ENCODE measurements around the gene KRT81. TPM values are rescaled to one million over a fixed set of nuclear protein-coding genes. Genes with fewer than 3 reads are reported as not detected.

KRT81 gene
- total and polyA plus RNA-seq, 2 of the 4 experiments (the other 2 are of a cell fraction), result under 0.01 to 0.05 TPM

DNA sequence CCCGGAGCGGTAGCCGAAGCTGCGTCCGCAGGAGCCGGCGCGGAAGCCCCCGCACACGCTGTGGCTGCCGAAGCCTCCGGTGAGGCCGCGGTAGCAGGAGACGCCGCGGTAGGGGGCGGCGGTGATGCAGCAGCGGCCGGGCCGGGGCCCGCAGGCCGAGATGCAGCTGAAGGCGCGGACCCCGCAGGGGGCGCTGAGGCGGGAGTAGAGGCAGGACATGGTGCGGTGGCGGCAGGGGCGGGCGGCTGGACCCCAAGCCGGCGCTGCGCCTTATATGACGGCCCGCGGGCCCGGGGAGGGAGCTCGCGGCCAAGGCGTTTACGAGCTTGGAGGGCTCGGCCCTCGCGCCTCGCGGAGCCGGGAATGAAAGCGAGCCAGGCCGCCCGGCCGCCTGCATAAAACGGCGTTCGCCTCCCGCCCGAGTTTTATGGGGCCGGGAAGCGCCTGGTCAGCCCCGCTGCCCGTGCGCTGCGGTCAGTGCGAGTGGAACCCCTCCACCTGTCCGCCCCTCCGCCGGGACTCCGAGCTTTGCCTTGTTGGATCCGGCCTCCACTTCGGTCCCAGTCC is 32.9 kb downstream of the KRT81 start:
- in situ Hi-C loops (cut with MboI; ENCODE audit: low sequenced_read_pairs) (no loop called here), dilution Hi-C loops (cut with HindIII; ENCODE audit: low sequenced_read_pairs, unreplicated experiment) (no loop called here), intact Hi-C loops (cut with micrococcal nuclease) (no loop called here)
- no peak overlapping the region for H3K23ac ChIP-seq (ENCODE audit: low read depth, low read length)
- H3K27ac ChIP-seq (ENCODE audit: insufficient read depth, low read length), result no peak overlapping the region
- no peak overlapping the region for H3K18ac ChIP-seq (ENCODE audit: low read depth, low read length)
- H2BK15ac ChIP-seq (ENCODE audit: low read depth, low read length), result no peak overlapping the region
- ATAC-seq (ENCODE audit: low read depth) (peak; percentile 62), DNase-seq (no peak)
- H2AK9ac ChIP-seq (replicated peaks; ENCODE audit: low read depth, low read length, poor library complexity), result peak overlapping the region; percentile 23
- H2AFZ ChIP-seq (replicated peaks; ENCODE audit: low read length, poor library complexity), result peak overlapping the region; percentile 65
- H3K4me1 ChIP-seq (ENCODE audit: control insufficient read depth, insufficient read depth, low read length), result peaks cover 14% of the 10 kb centered on the region
- no peak overlapping the region for H3K56ac ChIP-seq (ENCODE audit: extremely low read depth, insufficient read depth, low read length)
- H3K14ac ChIP-seq (replicated peaks; ENCODE audit: low read depth, low read length), result no peak overlapping the region
- H3K36me3 ChIP-seq (ENCODE audit: control insufficient read depth, insufficient read depth, low read length), result no peaks in the 10 kb centered on the region
- POLR2A ChIA-PET (ENCODE audit: unreplicated experiment), result no interaction called here
- H3K79me1 ChIP-seq (ENCODE audit: low read depth in 1 of 2, low read length in 2 of 2), result no peaks in the 10 kb centered on the region
- H4K20me1 ChIP-seq (ENCODE audit: insufficient read depth, low read length), result no peaks in the 10 kb centered on the region
- H3K4ac ChIP-seq (ENCODE audit: low read depth, low read length), result no peak overlapping the region
- no peak overlapping the region for H2BK20ac ChIP-seq (ENCODE audit: low read depth, low read length)
- peaks cover 36% of the 10 kb centered on the region for H3K27me3 ChIP-seq (ENCODE audit: control insufficient read depth, insufficient read depth, low read length)
- H4K91ac ChIP-seq (ENCODE audit: insufficient read depth, low read depth, low read length), result no peak overlapping the region
- CTCF ChIA-PET, result interaction anchor here (2.5 kb wide), 1 partner anchor 21 kb away, joined by 5 read pairs; no protein-coding TSS in a partner anchor
- H4K8ac ChIP-seq (ENCODE audit: low read depth in 2 of 2, low read length in 2 of 2), result no peak overlapping the region
- no peak for TF ChIP-seq MAZ (IDR thresholded peaks at IDR 0.05; ENCODE audit: borderline replicate concordance, low read depth, low read length)
- TF ChIP-seq MXI1 (IDR thresholded peaks at IDR 0.05; ENCODE audit: borderline replicate concordance, low read depth, low read length), result no peak
- TF ChIP-seq, protein P1, sequence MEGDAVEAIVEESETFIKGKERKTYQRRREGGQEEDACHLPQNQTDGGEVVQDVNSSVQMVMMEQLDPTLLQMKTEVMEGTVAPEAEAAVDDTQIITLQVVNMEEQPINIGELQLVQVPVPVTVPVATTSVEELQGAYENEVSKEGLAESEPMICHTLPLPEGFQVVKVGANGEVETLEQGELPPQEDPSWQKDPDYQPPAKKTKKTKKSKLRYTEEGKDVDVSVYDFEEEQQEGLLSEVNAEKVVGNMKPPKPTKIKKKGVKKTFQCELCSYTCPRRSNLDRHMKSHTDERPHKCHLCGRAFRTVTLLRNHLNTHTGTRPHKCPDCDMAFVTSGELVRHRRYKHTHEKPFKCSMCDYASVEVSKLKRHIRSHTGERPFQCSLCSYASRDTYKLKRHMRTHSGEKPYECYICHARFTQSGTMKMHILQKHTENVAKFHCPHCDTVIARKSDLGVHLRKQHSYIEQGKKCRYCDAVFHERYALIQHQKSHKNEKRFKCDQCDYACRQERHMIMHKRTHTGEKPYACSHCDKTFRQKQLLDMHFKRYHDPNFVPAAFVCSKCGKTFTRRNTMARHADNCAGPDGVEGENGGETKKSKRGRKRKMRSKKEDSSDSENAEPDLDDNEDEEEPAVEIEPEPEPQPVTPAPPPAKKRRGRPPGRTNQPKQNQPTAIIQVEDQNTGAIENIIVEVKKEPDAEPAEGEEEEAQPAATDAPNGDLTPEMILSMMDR (conservative IDR thresholded peaks at IDR 0.05; ENCODE audit: low read depth, low read length), result 0 out of 2 replicates have a peak, but pooled peaks have one; percentile 13
- no peak for TF ChIP-seq FOS (IDR thresholded peaks at IDR 0.05; ENCODE audit: low read depth, low read length)
- TF ChIP-seq, protein P2, sequence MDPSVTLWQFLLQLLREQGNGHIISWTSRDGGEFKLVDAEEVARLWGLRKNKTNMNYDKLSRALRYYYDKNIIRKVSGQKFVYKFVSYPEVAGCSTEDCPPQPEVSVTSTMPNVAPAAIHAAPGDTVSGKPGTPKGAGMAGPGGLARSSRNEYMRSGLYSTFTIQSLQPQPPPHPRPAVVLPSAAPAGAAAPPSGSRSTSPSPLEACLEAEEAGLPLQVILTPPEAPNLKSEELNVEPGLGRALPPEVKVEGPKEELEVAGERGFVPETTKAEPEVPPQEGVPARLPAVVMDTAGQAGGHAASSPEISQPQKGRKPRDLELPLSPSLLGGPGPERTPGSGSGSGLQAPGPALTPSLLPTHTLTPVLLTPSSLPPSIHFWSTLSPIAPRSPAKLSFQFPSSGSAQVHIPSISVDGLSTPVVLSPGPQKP (IDR thresholded peaks at IDR 0.05; ENCODE audit: borderline replicate concordance, low read depth, low read length), result no peak
- WGBS, 2 experiments (ENCODE audit: extremely low coverage in 2 of 2, insufficient read length in 1 of 2), result 12% methylated on average over 45 of the region's 72 CpGs; no CpG with 5 or more reads in 1 of the 2 experiments
- no peak overlapping the region for H2AK5ac ChIP-seq (ENCODE audit: low read depth, low read length)
- H2BK5ac ChIP-seq (ENCODE audit: low read depth, low read length, poor library complexity, severe bottlenecking), result no peak overlapping the region
- no peak overlapping the region for H4K5ac ChIP-seq (ENCODE audit: low read depth, low read length)
- peaks cover 10% of the 10 kb centered on the region for H3K9me1 ChIP-seq (ENCODE audit: insufficient read depth, low read length)
- no peak overlapping the region for H3K4me3 ChIP-seq (ENCODE audit: insufficient read depth, low read depth, low read length)
- H3K4me2 ChIP-seq (ENCODE audit: low read depth, low read length), result no peak overlapping the region; the same call in 1 of the 2 replicates
- no peak overlapping the region for H3K9ac ChIP-seq (ENCODE audit: low read depth, low read length)
- no peak overlapping the region for H2BK120ac ChIP-seq (ENCODE audit: low read depth, low read length)
- 0 out of 2 replicates have a peak, but pooled peaks cover 2% of the 10 kb centered on the region for H3K9me3 ChIP-seq (ENCODE audit: control insufficient read depth, insufficient read depth, low read length)
- no TSS peak for BruUV-seq (replicated peaks)

Measured in IMR-90 (cell line).